Dendritic cell treated with granulocyte-macrophage colony-stimulating factor and Interleukin-4, amounts not matched to agents 40 ng/mL and 50 ng/mL, for 4 days (primary cell): ENCODE results near the gene RER1.
"Not testable (repeated sequence)": the region's sequence is repeated elsewhere in the genome, so short reads cannot be mapped to it uniquely, and the experiment has no call there.

Experiments used
- H3K27ac Mint-ChIP-seq: one replicate; pipeline ENCODE4 v1.8.0; 2022; ENCODE audit warnings: mild to moderate bottlenecking, mixed read lengths
- H3K27me3 Mint-ChIP-seq: one replicate; pipeline ENCODE4 v1.8.0; 2022; ENCODE audit warnings: mild to moderate bottlenecking, mixed read lengths
- H3K36me3 Mint-ChIP-seq: one replicate; pipeline ENCODE4 v1.8.0; 2022; ENCODE audit warnings: low read depth, mixed read lengths
- H3K4me1 Mint-ChIP-seq: one replicate; pipeline ENCODE4 v1.8.0; 2022; ENCODE audit warnings: low read depth, mixed read lengths
- H3K4me3 Mint-ChIP-seq: one replicate; pipeline ENCODE4 v1.8.0; 2022; ENCODE audit warnings: mild to moderate bottlenecking, moderate library complexity, mixed read lengths
- H3K9me3 Mint-ChIP-seq: one replicate; pipeline ENCODE4 v1.8.0; 2022; ENCODE audit warnings: mixed read lengths
- intact Hi-C: fragments of 100-400 bp; cut with micrococcal nuclease; formaldehyde crosslinking; loops from one replicate; pipeline ENCODE4 v1.15.0; 2022

Gene RER1

DNA sequence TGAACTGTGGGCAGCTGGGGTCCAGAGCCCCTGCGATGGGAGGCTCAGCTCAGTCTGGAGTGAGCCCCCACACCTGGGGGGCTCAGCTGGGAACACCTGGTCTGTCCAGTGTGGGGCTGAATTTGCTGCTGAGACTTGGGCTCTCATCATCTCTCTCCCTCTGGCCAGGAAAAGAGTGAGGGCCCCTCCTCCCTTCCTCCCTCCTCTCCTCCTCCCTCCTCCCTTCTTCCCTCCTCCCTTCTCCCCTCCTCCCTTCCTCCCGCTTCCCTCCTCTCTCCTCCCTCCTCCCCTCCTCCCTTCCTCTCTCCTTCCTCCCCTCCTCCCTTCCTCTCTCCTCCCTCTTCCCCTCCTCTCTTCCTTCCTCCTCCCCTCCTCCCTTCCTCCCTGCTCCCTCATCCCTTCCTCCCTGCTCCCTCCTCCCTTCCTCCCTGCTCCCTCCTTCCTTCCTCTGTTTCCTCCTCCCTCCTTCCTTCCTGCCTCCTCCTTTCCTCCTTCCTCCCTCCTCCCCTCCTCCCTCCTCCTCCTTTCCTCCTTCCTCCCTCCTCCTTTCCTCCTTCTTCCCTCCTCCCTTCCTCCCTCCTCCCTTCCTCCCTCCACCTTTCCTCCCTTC lies 44.2 kb downstream of the RER1 start:
- H3K27me3 Mint-ChIP-seq, result peaks cover 8% of the 10 kb centered on the region
- no peak overlapping the region for H3K27ac Mint-ChIP-seq
- no peaks in the 10 kb centered on the region for H3K36me3 Mint-ChIP-seq
- H3K4me3 Mint-ChIP-seq, result no peak overlapping the region
- no peaks in the 10 kb centered on the region for H3K4me1 Mint-ChIP-seq
- H3K9me3 Mint-ChIP-seq, result no peaks in the 10 kb centered on the region
- intact Hi-C loops, result no loop called here

GRCh38 chr1:2436876-2437275 lies 45.2 kb downstream of the RER1 start:
- intact Hi-C loops, result no loop called here
- Mint-ChIP-seq H3K4me1 (no peaks in the 10 kb centered on the region), H3K27me3 (peaks cover 8% of the 10 kb centered on the region)

DNA sequence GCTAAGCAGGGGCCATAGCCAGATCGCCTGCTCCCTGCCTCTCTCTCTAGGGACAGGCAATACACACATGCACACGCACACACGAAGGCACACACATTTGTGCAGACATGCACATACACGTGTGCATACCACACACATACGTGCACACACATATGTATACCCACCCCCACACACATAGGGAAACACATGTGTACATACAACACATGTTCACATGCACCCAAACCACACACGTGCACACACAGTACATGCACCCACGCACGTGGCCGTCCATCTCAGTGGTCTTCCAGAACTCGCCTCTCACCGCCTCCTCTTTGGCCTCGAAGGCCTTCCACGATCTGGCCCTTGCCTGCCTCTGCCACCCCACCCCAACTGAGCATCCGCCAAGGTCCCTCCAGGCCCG lies 46.0 kb downstream of the RER1 start:
- Mint-ChIP-seq H3K4me3 (no peak overlapping the region), H3K27me3 (peaks cover 14% of the 10 kb centered on the region), H3K36me3 (no peaks in the 10 kb centered on the region), H3K27ac (no peak overlapping the region), H3K9me3 (no peaks in the 10 kb centered on the region), H3K4me1 (no peaks in the 10 kb centered on the region)
- intact Hi-C loops, result no loop called here

More at GRCh38 chr1:2436876-2437275, 45.2 kb downstream of the RER1 start:
- Mint-ChIP-seq H3K27ac (no peak overlapping the region), H3K36me3 (no peaks in the 10 kb centered on the region), H3K9me3 (no peaks in the 10 kb centered on the region), H3K4me3 (no peak overlapping the region)

GRCh38 chr1:2438038-2438437 lies 46.4 kb downstream of the RER1 start:
- intact Hi-C loops, result no loop called here
- Mint-ChIP-seq H3K4me1 (no peaks in the 10 kb centered on the region), H3K9me3 (no peaks in the 10 kb centered on the region), H3K27ac (no peak overlapping the region), H3K4me3 (no peak overlapping the region), H3K27me3 (peaks cover 19% of the 10 kb centered on the region), H3K36me3 (no peaks in the 10 kb centered on the region)

- intact Hi-C loops, result no loop called here
- peaks cover 21% of the 10 kb centered on the region for H3K27me3 Mint-ChIP-seq
- H3K4me3 Mint-ChIP-seq, result no peak overlapping the region
- H3K9me3 Mint-ChIP-seq, result no peaks in the 10 kb centered on the region
- no peaks in the 10 kb centered on the region for H3K36me3 Mint-ChIP-seq
- H3K27ac Mint-ChIP-seq, result no peak overlapping the region
- no peaks in the 10 kb centered on the region for H3K4me1 Mint-ChIP-seq
Observed at GRCh38 chr1:2438641-2439040, 47.0 kb downstream of the RER1 start.

- Mint-ChIP-seq H3K27me3 (peaks cover 26% of the 10 kb centered on the region), H3K9me3 (no peaks in the 10 kb centered on the region), H3K27ac (no peak overlapping the region), H3K36me3 (no peaks in the 10 kb centered on the region), H3K4me3 (no peak overlapping the region), H3K4me1 (no peaks in the 10 kb centered on the region)
- intact Hi-C loops, result no loop called here
Observed at GRCh38 chr1:2439369-2439768, 47.7 kb downstream of the RER1 start.

DNA sequence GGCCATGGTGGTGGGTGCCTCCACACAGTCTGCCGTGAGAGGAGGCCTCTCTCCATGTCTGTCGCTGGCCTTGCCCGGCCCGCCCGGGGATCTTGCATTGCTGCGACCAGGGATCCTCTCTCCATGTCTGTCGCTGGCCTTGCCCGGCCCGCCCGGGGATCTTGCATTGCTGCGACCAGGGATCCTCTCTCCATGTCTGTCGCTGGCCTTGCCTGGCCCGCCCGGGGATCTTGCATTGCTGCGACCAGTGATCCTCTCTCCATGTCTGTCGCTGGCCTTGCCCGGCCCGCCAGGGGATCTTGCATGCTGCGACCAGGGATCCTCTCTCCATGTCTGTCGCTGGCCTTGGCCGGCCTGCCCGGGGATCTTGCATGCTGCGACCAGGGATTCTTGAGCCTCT lies 48.7 kb downstream of the RER1 start:
- H3K36me3 Mint-ChIP-seq, H3K4me1 Mint-ChIP-seq, intact Hi-C loops, H3K9me3 Mint-ChIP-seq, H3K4me3 Mint-ChIP-seq, H3K27ac Mint-ChIP-seq: not testable (repeated sequence)
- peaks cover 30% of the 10 kb centered on the region for H3K27me3 Mint-ChIP-seq

- H3K4me1 Mint-ChIP-seq, result no peaks in the 10 kb centered on the region
- no peaks in the 10 kb centered on the region for H3K9me3 Mint-ChIP-seq
- no peak overlapping the region for H3K27ac Mint-ChIP-seq
- H3K27me3 Mint-ChIP-seq, result peaks cover 31% of the 10 kb centered on the region
- no peak overlapping the region for H3K4me3 Mint-ChIP-seq
- intact Hi-C loops, result no loop called here
- H3K36me3 Mint-ChIP-seq, result no peaks in the 10 kb centered on the region
Observed at GRCh38 chr1:2441746-2442145, 50.1 kb downstream of the RER1 start.

GRCh38 chr1:2442661-2443060 lies 51.0 kb downstream of the RER1 start:
- no peak overlapping the region for H3K27ac Mint-ChIP-seq
- H3K27me3 Mint-ChIP-seq, result peaks cover 39% of the 10 kb centered on the region
- intact Hi-C loops, result no loop called here
- H3K4me1 Mint-ChIP-seq, result no peaks in the 10 kb centered on the region
- H3K36me3 Mint-ChIP-seq, result no peaks in the 10 kb centered on the region
- H3K4me3 Mint-ChIP-seq, result no peak overlapping the region
- no peaks in the 10 kb centered on the region for H3K9me3 Mint-ChIP-seq

GRCh38 chr1:2443277-2444137 lies 51.9 kb downstream of the RER1 start:
- no peaks in the 10 kb centered on the region for H3K9me3 Mint-ChIP-seq
- no peak overlapping the region for H3K4me3 Mint-ChIP-seq
- no peak overlapping the region for H3K27ac Mint-ChIP-seq
- H3K27me3 Mint-ChIP-seq, result peaks cover 44% of the 10 kb centered on the region
- no peaks in the 10 kb centered on the region for H3K36me3 Mint-ChIP-seq
- H3K4me1 Mint-ChIP-seq, result no peaks in the 10 kb centered on the region
- intact Hi-C loops, result no loop called here

GRCh38 chr1:2444138-2444591 lies 52.5 kb downstream of the RER1 start:
- no peaks in the 10 kb centered on the region for H3K36me3 Mint-ChIP-seq
- H3K9me3 Mint-ChIP-seq, result no peaks in the 10 kb centered on the region
- H3K4me3 Mint-ChIP-seq, result no peak overlapping the region

GRCh38 chr1:2445162-2445822 lies 53.7 kb downstream of the RER1 start:
- Mint-ChIP-seq H3K27ac (no peak overlapping the region), H3K4me1 (no peaks in the 10 kb centered on the region), H3K9me3 (no peaks in the 10 kb centered on the region), H3K4me3 (no peak overlapping the region), H3K36me3 (no peaks in the 10 kb centered on the region), H3K27me3 (peaks cover 44% of the 10 kb centered on the region)
- intact Hi-C loops, result no loop called here

More at GRCh38 chr1:2444138-2444591, 52.5 kb downstream of the RER1 start:
- peaks cover 44% of the 10 kb centered on the region for H3K27me3 Mint-ChIP-seq
- H3K4me1 Mint-ChIP-seq, result no peaks in the 10 kb centered on the region
- intact Hi-C loops, result no loop called here
- H3K27ac Mint-ChIP-seq, result no peak overlapping the region

- H3K9me3 Mint-ChIP-seq, result no peaks in the 10 kb centered on the region
- intact Hi-C loops, result no loop called here
- H3K27me3 Mint-ChIP-seq, result peaks cover 44% of the 10 kb centered on the region
- H3K27ac Mint-ChIP-seq, result no peak overlapping the region
- H3K36me3 Mint-ChIP-seq, result no peaks in the 10 kb centered on the region
- no peak overlapping the region for H3K4me3 Mint-ChIP-seq
- no peaks in the 10 kb centered on the region for H3K4me1 Mint-ChIP-seq
Observed at GRCh38 chr1:2445823-2446215, 54.2 kb downstream of the RER1 start.

DNA sequence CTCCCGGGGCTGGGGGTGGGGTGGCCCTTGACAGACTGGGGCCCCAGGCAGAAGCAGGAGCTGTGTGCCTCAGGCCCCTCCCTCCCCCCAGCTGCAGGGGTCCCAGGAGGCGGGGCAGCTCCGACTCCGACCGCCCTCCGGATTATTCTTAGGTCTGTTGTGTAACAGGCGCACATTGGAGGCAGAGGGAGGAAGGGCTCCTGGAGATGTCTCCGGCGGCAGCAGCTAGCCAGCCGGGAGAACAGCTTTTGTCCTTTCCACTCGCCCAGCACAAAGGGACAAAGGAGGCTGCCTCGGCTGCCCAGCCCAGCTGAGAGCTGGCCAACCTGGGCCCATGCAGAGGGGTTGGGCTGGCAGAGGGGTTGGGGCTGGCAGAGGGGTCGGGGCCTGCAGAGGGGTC lies 54.8 kb downstream of the RER1 start:
- Mint-ChIP-seq H3K4me1 (no peaks in the 10 kb centered on the region), H3K36me3 (no peaks in the 10 kb centered on the region), H3K27me3 (peaks cover 44% of the 10 kb centered on the region), H3K9me3 (no peaks in the 10 kb centered on the region), H3K4me3 (no peak overlapping the region), H3K27ac (no peak overlapping the region)
- intact Hi-C loops, result no loop called here
